Endothelial cell of umbilical vein (primary cell): Measurements from ENCODE around the gene TMEM61. TPM values are rescaled to one million over a fixed set of nuclear protein-coding genes. Genes with fewer than 3 reads are reported as not detected.

Experiments
- BruUV-seq: library from RNA; stranded (reverse); fragments of 400-500 nt; replicated peaks from 2 replicates; lab custom pipeline; 2021; lab: Mats Ljungman, UMichigan
- CTCF ChIA-PET: fragments of 300-600, 350-600 bp; sonication (Branson Sonifier 250); formaldehyde crosslinking; loops from one replicate; lab custom pipeline; 2021; ENCODE audit warnings: antibody characterized with exemption, inconsistent platforms; lab: Charles Lee
- POLR2A ChIA-PET: fragments of 300-600, 350-600 bp; sonication (Branson Sonifier 250); formaldehyde crosslinking; loops from one replicate; lab custom pipeline; 2021; ENCODE audit warnings: antibody characterized with exemption, inconsistent platforms; lab: Charles Lee
- DNase-seq: peaks from one replicate; pipeline ENCODE4 v3.0.0-alpha.2; 2011; ENCODE audit warnings: low read depth, low spot score
- FAIRE-seq: peaks from 2 replicates; lab custom pipeline; 2011; peaks lifted over from hg19 to GRCh38; lab: Jason Lieb, UNC
- H2AFZ ChIP-seq: 2 replicates; pipeline ENCODE4 v1.6.0; 2012; ENCODE audit warnings: low read depth, low read length, control low read depth, inconsistent platforms
- H3K27ac ChIP-seq: 2 replicates; pipeline ENCODE4 v1.5.1; 2011; ENCODE audit warnings: low read depth, mild to moderate bottlenecking, control low read depth, low read length, moderate library complexity; ENCODE audit not compliant: insufficient read depth
- H3K27me3 ChIP-seq, 2 experiments: 2 replicates each; pipeline versions ENCODE4 v1.6.0 to v1.6.1; 2011; ENCODE audit warnings: low read length in 2 of 2, mixed read lengths in 1 of 2; ENCODE audit not compliant: control insufficient read depth in 2 of 2, insufficient read depth in 2 of 2
- H3K36me3 ChIP-seq, 2 experiments: 2 replicates in 1 of 2; 3 replicates in 1 of 2; pipeline ENCODE4 v1.5.1; 2011; ENCODE audit warnings: low read length in 2 of 2, mild to moderate bottlenecking in 1 of 2, moderate library complexity in 1 of 2; ENCODE audit not compliant: control insufficient read depth in 2 of 2, insufficient read depth in 2 of 2; ENCODE audit errors: extremely low read depth in 1 of 2
- H3K4me1 ChIP-seq: 3 replicates; pipeline ENCODE4 v1.5.1; 2011; ENCODE audit warnings: mild to moderate bottlenecking, low read length; ENCODE audit not compliant: control insufficient read depth, insufficient read depth; ENCODE audit errors: extremely low read depth
- H3K4me2 ChIP-seq: 2 replicates; pipeline ENCODE4 v1.6.1; 2011; ENCODE audit warnings: low read length, control low read depth, mixed read lengths; ENCODE audit not compliant: insufficient read depth
- H3K4me3 ChIP-seq, 3 experiments: fragments of 200-600 bp in 1 of 3; sonication (generic), shearing (Covaris generic) in 1 of 3; replicated peaks in 1 of 3; 2 replicates each; pipeline ENCODE4 v1.5.1; 2011 to 2016; ENCODE audit warnings: control low read depth in 3 of 3, low read length in 3 of 3, mild to moderate bottlenecking in 2 of 3, inconsistent platforms in 1 of 3, low read depth in 1 of 3, moderate library complexity in 1 of 3; ENCODE audit not compliant: insufficient read depth in 1 of 3
- H3K79me2 ChIP-seq: 2 replicates; pipeline ENCODE4 v1.6.0; 2012; ENCODE audit warnings: low read length, inconsistent platforms; ENCODE audit not compliant: control insufficient read depth, insufficient read depth
- H3K9ac ChIP-seq: replicated peaks from 2 replicates; pipeline ENCODE3; 2011; ENCODE audit warnings: low read length, control low read depth; ENCODE audit not compliant: insufficient read depth; ENCODE audit errors: extremely low read depth
- H3K9me1 ChIP-seq: replicated peaks from 3 replicates; pipeline ENCODE4 v1.6.0; 2011; ENCODE audit warnings: mild to moderate bottlenecking, low read length; ENCODE audit not compliant: control insufficient read depth, insufficient read depth; ENCODE audit errors: extremely low read depth
- H3K9me3 ChIP-seq: replicated peaks from 2 replicates; pipeline ENCODE4 v1.5.1; 2012; ENCODE audit warnings: low read length, inconsistent platforms; ENCODE audit not compliant: control insufficient read depth, insufficient read depth
- H4K20me1 ChIP-seq: replicated peaks from 2 replicates; pipeline ENCODE3; 2011; ENCODE audit warnings: mild to moderate bottlenecking, low read length; ENCODE audit not compliant: control insufficient read depth, insufficient read depth; ENCODE audit errors: extremely low read depth
- CTCF ChIP-seq, 2 donors: IDR thresholded peaks; 1 replicate in 1 of 2; 2 replicates in 1 of 2; pipeline ENCODE4 v1.5.1; 2011; ENCODE audit warnings: low read length in 2 of 2, mild to moderate bottlenecking in 2 of 2, moderate library complexity in 2 of 2, control low read depth in 1 of 2, inconsistent platforms in 1 of 2, low read depth in 1 of 2; ENCODE audit not compliant: insufficient read depth in 1 of 2; ENCODE audit errors: extremely low read depth in 1 of 2
- EZH2 ChIP-seq: IDR thresholded peaks from 2 replicates; pipeline ENCODE4 v1.6.1; 2012; ENCODE audit warnings: borderline replicate concordance, low read depth, mild to moderate bottlenecking, moderate library complexity, low read length, inconsistent platforms; ENCODE audit not compliant: severe bottlenecking
- FOS ChIP-seq: IDR thresholded peaks from 2 replicates; pipeline ENCODE4 v1.6.1; 2011; ENCODE audit warnings: mild to moderate bottlenecking, low read length, moderate library complexity, borderline replicate concordance; ENCODE audit not compliant: insufficient read depth
- GATA2 ChIP-seq: IDR thresholded peaks from 2 replicates; pipeline ENCODE4 v1.7.0; 2011; ENCODE audit warnings: low read depth, mild to moderate bottlenecking, moderate library complexity, mixed read lengths, low read length; ENCODE audit not compliant: insufficient read length, insufficient read depth
- JUN ChIP-seq: IDR thresholded peaks from 2 replicates; pipeline ENCODE4 v1.6.1; 2011; ENCODE audit warnings: borderline replicate concordance, low read depth; ENCODE audit not compliant: insufficient read length, insufficient read depth
- MAX ChIP-seq: IDR thresholded peaks from 2 replicates; pipeline ENCODE4 v1.6.1; 2011; ENCODE audit not compliant: insufficient read depth, insufficient read length
- MYC ChIP-seq: IDR thresholded peaks from one replicate; pipeline ENCODE4 v1.6.1; 2011; ENCODE audit warnings: mild to moderate bottlenecking, low read depth, low read length
- POLR2A ChIP-seq: IDR thresholded peaks from 2 replicates; pipeline ENCODE4 v1.6.1; 2012; ENCODE audit warnings: low read depth, mild to moderate bottlenecking, control low read depth, low read length
- POLR2AphosphoS5 ChIP-seq: IDR thresholded peaks from 2 replicates; pipeline ENCODE4 v1.6.1; 2012; ENCODE audit warnings: low read depth, mild to moderate bottlenecking, control low read depth, low read length, moderate library complexity; ENCODE audit not compliant: insufficient read depth
- dilution Hi-C: fragments of 300-500 bp; cut with MboI; formaldehyde crosslinking; loops from one replicate; pipeline ENCODE4 v1.15.0; 2019; ENCODE audit warnings: low sequenced_read_pairs; ENCODE audit not compliant: extremely low pct_ligation_motif_present
- intact Hi-C: fragments of 100-400 bp; cut with micrococcal nuclease; formaldehyde crosslinking; loops from one replicate; pipeline ENCODE4 v1.10.0; 2022
- polyA plus RNA-seq, 4 experiments: library from polyadenylated mRNA; depleted of rRNA in 3 of 4; stranded (reverse) in 3 of 4; unstranded in 1 of 4; fragments of >200 nt; gene quantifications; 2 replicates each; pipeline versions ENCODE4 v1.2.1 to v1.2.3, GENCODE V29; 2011 to 2012; ENCODE audit warnings: missing spikeins in 1 of 4
- total RNA-seq: library from RNA; stranded (reverse); gene quantifications from 2 replicates; pipeline ENCODE4 v1.2.3, GENCODE V29; 2021

Gene TMEM61
- total and polyA plus RNA-seq, 2 donors (not counting 3 experiments of a cell fraction or from before 2014, with no cell fraction given) = not detected

GRCh38 chr1:54959241-54959640, 21.2 kb upstream of the TMEM61 start:
- intact Hi-C loops = no loop called here
- Histone ChIP-seq H3K4me2 (no peak overlapping the region), H3K27me3 (no peaks in the 10 kb centered on the region), H4K20me1 (no peaks in the 10 kb centered on the region), H3K4me3 (no peak overlapping the region), H3K9me3 (no peaks in the 10 kb centered on the region), H3K27ac (no peak overlapping the region), H3K4me1 (peaks cover 17% of the 10 kb centered on the region), H2AFZ (no peak overlapping the region), H3K36me3 (no peaks in the 10 kb centered on the region), H3K79me2 (no peaks in the 10 kb centered on the region), H3K9ac (no peak overlapping the region), H3K9me1 (no peaks in the 10 kb centered on the region)
- dilution Hi-C loops = no loop called here
- no peak for TF ChIP-seq POLR2AphosphoS5
- no peak for TF ChIP-seq MYC
- no TSS peak for BruUV-seq
- POLR2A ChIA-PET = no interaction called here
- no peak for FAIRE-seq
- DNase-seq = no peak
- CTCF ChIA-PET = interaction anchor here (2.5 to 2.8 kb wide), 2 partner anchors 9 to 14 kb away, joined by 9 to 10 read pairs; no protein-coding TSS in a partner anchor

- no peaks in the 10 kb centered on the region for H4K20me1 ChIP-seq
- no peak overlapping the region for H3K9ac ChIP-seq
- H3K9me1 ChIP-seq = no peaks in the 10 kb centered on the region
- no peak overlapping the region for H3K4me3 ChIP-seq
- H3K4me1 ChIP-seq = peaks cover 8% of the 10 kb centered on the region
- dilution Hi-C loops (no loop called here), intact Hi-C loops (no loop called here)
- H2AFZ ChIP-seq = no peak overlapping the region
- TF ChIP-seq FOS (no peak), GATA2 (no peak), CTCF (IDR thresholded peaks at IDR 0.05; ENCODE audit: extremely low read depth in 1 of 2, insufficient read depth in 1 of 2, low read depth in 1 of 2, low read length in 2 of 2) (no peak), POLR2A (no peak), MYC (no peak), JUN (no peak), POLR2AphosphoS5 (no peak), MAX (no peak), EZH2 (no peak)
- H3K36me3 ChIP-seq = no peaks in the 10 kb centered on the region
- ChIA-PET CTCF (interaction anchor here (4.1 kb wide), 1 partner anchor 13 kb away, joined by 31 read pairs; no protein-coding TSS in a partner anchor), POLR2A (no interaction called here)
- no peak overlapping the region for H3K4me2 ChIP-seq
- no peak overlapping the region for H3K27ac ChIP-seq
- no peaks in the 10 kb centered on the region for H3K27me3 ChIP-seq
- no peak for DNase-seq
- no peak for FAIRE-seq
- BruUV-seq = no TSS peak
- no peaks in the 10 kb centered on the region for H3K79me2 ChIP-seq
- no peaks in the 10 kb centered on the region for H3K9me3 ChIP-seq
Measured at GRCh38 chr1:54962612-54963395, 17.6 kb upstream of the TMEM61 start.
